Measurements from ENCODE around the gene OR52I1.

The OR52I1 gene

DNA sequence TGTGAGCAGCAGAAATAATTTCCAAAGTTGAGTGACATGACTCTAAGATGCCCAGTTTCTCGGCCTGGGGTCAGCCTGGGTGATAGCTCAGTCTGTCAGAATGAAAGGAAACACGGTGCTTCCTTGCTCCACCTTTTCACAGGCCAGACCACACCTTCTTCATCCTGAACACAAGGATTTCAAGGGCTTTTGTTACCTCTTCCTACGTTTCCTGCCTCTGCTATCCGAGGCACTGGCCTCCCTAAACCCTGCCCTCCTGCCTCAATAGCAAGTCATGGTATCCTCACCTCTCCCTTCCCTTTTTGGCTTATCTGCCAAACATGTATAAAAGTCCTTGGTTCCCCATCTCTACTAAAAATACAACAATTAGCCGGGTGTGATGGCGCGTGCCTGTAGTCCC lies 48.2 kb downstream of the OR52I1 start:
- H3K4me1 Mint-ChIP-seq, result no peaks in the 10 kb centered on the region
- DNase-seq, result no peak
- ATAC-seq, result no peak

DNA sequence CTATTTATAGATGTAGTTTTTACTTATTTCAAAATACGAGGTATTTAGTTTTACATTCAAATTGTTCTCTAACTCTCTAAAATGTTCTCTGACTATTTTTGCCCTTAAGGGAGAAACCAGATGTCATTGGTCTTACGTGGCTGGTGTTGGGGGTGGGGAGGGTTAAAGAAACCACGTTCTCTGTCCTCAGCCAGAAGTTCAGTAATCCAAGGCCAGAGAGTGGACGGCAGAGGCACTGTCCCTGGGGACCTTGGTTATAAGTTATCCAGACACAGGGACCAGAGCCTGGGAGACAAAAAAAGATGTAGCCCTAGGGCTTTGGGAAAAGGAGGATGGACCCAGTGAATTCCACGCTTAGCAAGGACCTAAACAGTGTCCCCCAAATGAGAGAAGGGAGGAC lies 49.2 kb downstream of the OR52I1 start:
- Mint-ChIP-seq H3K9me3 (no peaks in the 10 kb centered on the region), H3K27ac (no peak overlapping the region), H3K4me3 (no peak overlapping the region), H3K4me1 (no peaks in the 10 kb centered on the region), H3K27me3 (peaks cover 19% of the 10 kb centered on the region)
- DNase-seq (no peak), ATAC-seq (no peak)

More for the DNA sequence above, 48.2 kb downstream of the OR52I1 start:
- Mint-ChIP-seq H3K27ac (no peak overlapping the region), H3K9me3 (no peaks in the 10 kb centered on the region), H3K27me3 (peaks cover 19% of the 10 kb centered on the region), H3K4me3 (no peak overlapping the region)

DNA sequence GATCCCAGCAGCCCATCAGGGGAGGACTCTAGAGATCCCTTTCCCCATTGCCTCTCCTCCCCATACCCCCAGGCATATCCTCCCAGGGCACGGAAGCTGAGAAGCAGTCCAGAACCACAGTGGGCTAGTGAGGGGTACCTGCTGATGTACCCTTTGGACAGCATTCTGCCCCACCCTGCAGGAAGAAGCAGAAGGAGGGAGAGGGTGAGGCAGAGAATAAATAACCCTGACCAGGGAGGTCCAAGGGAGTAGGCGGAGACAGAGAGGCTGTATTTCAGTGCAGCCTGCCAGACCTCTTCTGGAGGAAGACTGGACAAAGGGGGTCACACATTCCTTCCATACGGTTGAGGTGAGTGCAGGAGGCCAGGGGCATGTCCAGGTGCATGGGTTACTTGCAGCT lies 49.8 kb downstream of the OR52I1 start, which contains the start of gene OR51E1:
Gene OR51E1, plus strand, starts transcription at position 301 of the 400 bp plus-strand sequence. CDS start 8,545 bp downstream, outside the sequence.
- no peak for ATAC-seq
- H3K9me3 Mint-ChIP-seq, result no peaks in the 10 kb centered on the region
- no peaks in the 10 kb centered on the region for H3K4me1 Mint-ChIP-seq
- H3K27ac Mint-ChIP-seq, result no peak within 1 kb of the TSS
- no peak within 1 kb of the TSS for H3K4me3 Mint-ChIP-seq
- H3K27me3 Mint-ChIP-seq, result peaks cover 19% of the 10 kb centered on the region
- no peak for DNase-seq

DNA sequence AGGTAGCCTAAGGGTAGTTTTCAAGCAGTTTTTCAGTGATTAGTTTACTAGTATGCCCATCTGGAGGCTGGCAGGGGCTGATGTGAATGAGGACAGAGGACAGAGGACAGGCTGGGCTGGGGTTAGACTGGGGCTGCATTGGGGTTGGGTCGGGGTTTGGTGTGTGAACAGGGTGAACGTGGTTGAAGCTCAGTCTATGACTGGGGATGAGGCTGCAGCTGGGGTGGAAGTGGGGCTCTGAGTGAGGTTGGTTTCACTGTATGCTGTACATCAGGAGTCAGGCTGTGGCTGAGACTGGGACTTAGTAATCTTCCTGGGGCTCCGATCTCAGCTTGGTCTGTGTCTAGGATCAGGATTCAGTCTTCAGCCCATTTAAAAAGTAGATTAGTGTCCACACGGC lies 50.4 kb downstream of the OR52I1 start:
- Mint-ChIP-seq H3K27ac (no peak overlapping the region), H3K4me3 (no peak overlapping the region), H3K4me1 (no peaks in the 10 kb centered on the region), H3K27me3 (peaks cover 19% of the 10 kb centered on the region), H3K9me3 (no peaks in the 10 kb centered on the region)
- no peak for DNase-seq
- ATAC-seq, result peak; percentile 18

All from stimulated activated naive CD8-positive, alpha-beta T cell treated with anti-CD3 and anti-CD28 coated beads, Interleukin-15, amount 100 ng/mL, for 72 hours (primary cell).